ENCODE measurements around the gene HRG. TPM values are rescaled to one million over a fixed set of nuclear protein-coding genes. Genes with fewer than 3 reads are reported as not detected.

The HRG gene
- total and polyA plus RNA-seq, 2 of the 4 experiments (the other 2 are of a cell fraction): not detected

DNA sequence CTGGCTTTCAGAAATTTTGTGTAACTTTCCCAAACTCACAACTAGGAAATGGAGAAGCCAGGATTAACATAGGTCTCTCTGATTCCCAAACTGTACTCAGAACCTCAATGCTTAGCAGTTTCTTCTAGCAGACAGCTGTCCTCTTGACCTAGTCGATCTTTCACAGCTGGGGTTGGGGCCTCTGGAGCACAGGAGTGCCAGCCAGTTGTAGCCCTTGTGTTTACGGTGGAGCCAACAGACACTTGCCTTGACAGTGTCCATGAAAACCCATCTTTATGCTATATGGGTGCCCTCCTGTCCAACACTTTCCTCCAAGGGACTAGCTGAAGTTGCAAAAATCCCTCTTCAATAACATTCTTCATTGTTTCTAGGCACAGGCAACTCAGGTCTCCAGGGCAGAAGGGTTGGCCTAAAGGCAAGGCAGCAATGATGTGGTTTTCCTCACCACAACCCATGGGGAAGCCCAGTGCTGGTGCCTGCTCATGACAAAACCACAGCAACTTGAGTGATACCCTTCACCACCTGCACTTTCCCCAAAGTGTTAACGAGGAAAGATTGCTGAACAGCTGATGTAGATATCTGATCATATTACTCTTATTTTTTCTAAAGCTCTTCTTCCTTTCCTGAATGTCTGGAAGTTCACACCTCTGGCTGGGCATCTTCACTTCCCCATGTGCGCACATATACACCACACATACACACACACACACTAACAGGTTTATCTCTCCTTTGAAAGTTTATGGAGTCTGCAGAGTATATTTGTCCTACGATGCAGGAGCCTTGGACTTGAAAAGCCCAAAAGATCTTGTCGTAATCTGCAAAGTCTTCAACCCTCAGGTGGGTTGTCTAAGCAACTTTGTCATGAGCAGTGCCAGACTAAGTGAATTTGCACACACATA lies 40.3 kb downstream of the HRG start:
- Histone ChIP-seq H2BK15ac (ENCODE audit: low read depth, low read length) (no peak overlapping the region), H3K36me3 (ENCODE audit: control insufficient read depth, insufficient read depth, low read length) (no peaks in the 10 kb centered on the region), H4K8ac (ENCODE audit: low read depth in 2 of 2, low read length in 2 of 2) (no peak overlapping the region), H3K79me1 (ENCODE audit: low read depth in 1 of 2, low read length in 2 of 2) (no peaks in the 10 kb centered on the region), H4K5ac (ENCODE audit: low read depth, low read length) (no peak overlapping the region), H3K14ac (replicated peaks; ENCODE audit: low read depth, low read length) (no peak overlapping the region), H3K4ac (ENCODE audit: low read depth, low read length) (no peak overlapping the region), H3K56ac (ENCODE audit: extremely low read depth, insufficient read depth, low read length) (no peak overlapping the region), H3K23ac (ENCODE audit: low read depth, low read length) (no peak overlapping the region), H2BK20ac (ENCODE audit: low read depth, low read length) (no peak overlapping the region), H3K4me2 (ENCODE audit: low read depth, low read length) (no peak overlapping the region), H3K18ac (ENCODE audit: low read depth, low read length) (no peak overlapping the region), H2BK5ac (ENCODE audit: low read depth, low read length, poor library complexity, severe bottlenecking) (no peak overlapping the region), H4K20me1 (ENCODE audit: insufficient read depth, low read length) (no peaks in the 10 kb centered on the region), H3K27ac (ENCODE audit: insufficient read depth, low read length) (no peak overlapping the region), H4K91ac (ENCODE audit: insufficient read depth, low read depth, low read length) (no peak overlapping the region), H3K4me3 (ENCODE audit: insufficient read depth, low read depth, low read length) (no peak overlapping the region), H2AK9ac (replicated peaks; ENCODE audit: low read depth, low read length, poor library complexity) (no peak overlapping the region), H3K9ac (ENCODE audit: low read depth, low read length) (no peak overlapping the region), H2BK120ac (ENCODE audit: low read depth, low read length) (no peak overlapping the region), H3K9me3 (ENCODE audit: control insufficient read depth, insufficient read depth, low read length) (no peaks in the 10 kb centered on the region), H3K9me1 (ENCODE audit: insufficient read depth, low read length) (no peaks in the 10 kb centered on the region), H2AK5ac (ENCODE audit: low read depth, low read length) (no peak overlapping the region), H2AFZ (replicated peaks; ENCODE audit: low read length, poor library complexity) (no peak overlapping the region), H3K4me1 (ENCODE audit: control insufficient read depth, insufficient read depth, low read length) (no peaks in the 10 kb centered on the region), H3K27me3 (ENCODE audit: control insufficient read depth, insufficient read depth, low read length) (peaks cover 9% of the 10 kb centered on the region)
- WGBS, 2 experiments (ENCODE audit: extremely low coverage in 2 of 2, insufficient read length in 1 of 2): 29% methylated on average over 1 of the region's 6 CpGs; no CpG with 5 or more reads in 1 of the 2 experiments
- POLR2A ChIA-PET (ENCODE audit: unreplicated experiment): no interaction called here
- no TSS peak for BruUV-seq (replicated peaks)
- dilution Hi-C loops (cut with HindIII; ENCODE audit: low sequenced_read_pairs, unreplicated experiment): no loop called here
- DNase-seq (no peak), ATAC-seq (ENCODE audit: low read depth) (no peak)
- in situ Hi-C loops (cut with MboI; ENCODE audit: low sequenced_read_pairs): no loop called here
- intact Hi-C loops (cut with micrococcal nuclease): no loop called here
- TF ChIP-seq CHD1 (IDR thresholded peaks at IDR 0.05; ENCODE audit: low read depth, low read length) (no peak), MAFK (IDR thresholded peaks at IDR 0.05; ENCODE audit: low read depth, low read length) (no peak)
- CTCF ChIA-PET: no interaction called here
